Activated CD4-positive, alpha-beta T cell treated with anti-CD3 and anti-CD28 coated beads for 48 hours (primary cell): ENCODE results near the gene PGAP3.

Experiments used
- DNase-seq: peaks from one replicate; pipeline ENCODE4 v3.0.0-alpha.2; 2020

Gene PGAP3

GRCh38 chr17:39694593-39694992, 6.7 kb upstream of the PGAP3 start:
- DNase-seq = no peak

GRCh38 chr17:39688945-39689344, 1.1 kb upstream of the PGAP3 start:
- no peak for DNase-seq

- no peak for DNase-seq
These were observed 598 bp upstream of the PGAP3 start for GRCh38 chr17:39688475-39688835.

GRCh38 chr17:39687101-39687545, 734 bp downstream of the PGAP3 start:
- DNase-seq = no peak

GRCh38 chr17:39684369-39685192, 3.3 kb downstream of the PGAP3 start:
- DNase-seq = no peak

GRCh38 chr17:39683295-39683939, 4.4 kb downstream of the PGAP3 start:
- no peak for DNase-seq

GRCh38 chr17:39679521-39680192, 8.2 kb downstream of the PGAP3 start:
- peak; percentile 43 for DNase-seq

- no peak for DNase-seq
These were observed 9.3 kb downstream of the PGAP3 start for GRCh38 chr17:39678340-39679116.

GRCh38 chr17:39677542-39678339, 10.1 kb downstream of the PGAP3 start:
- no peak for DNase-seq

GRCh38 chr17:39677072-39677471, 10.8 kb downstream of the PGAP3 start:
- DNase-seq = no peak

GRCh38 chr17:39676198-39676819, 11.5 kb downstream of the PGAP3 start:
- peak; percentile 42 for DNase-seq

GRCh38 chr17:39675390-39676082, 12.3 kb downstream of the PGAP3 start:
- no peak for DNase-seq

GRCh38 chr17:39674702-39675389, 13.0 kb downstream of the PGAP3 start:
- DNase-seq = no peak

GRCh38 chr17:39674179-39674578, 13.7 kb downstream of the PGAP3 start:
- no peak for DNase-seq

- no peak for DNase-seq
These were observed 14.3 kb downstream of the PGAP3 start for GRCh38 chr17:39673335-39674081.

- no peak for DNase-seq
These were observed 15.1 kb downstream of the PGAP3 start for GRCh38 chr17:39672522-39673334.

GRCh38 chr17:39671651-39672521, 16.0 kb downstream of the PGAP3 start:
- DNase-seq = peak; percentile 20

GRCh38 chr17:39670746-39671145, 17.1 kb downstream of the PGAP3 start:
- no peak for DNase-seq
